Right lobe of liver (tissue), 4 donors: ENCODE measurements around the gene PIM3.

Source experiments
- CTCF ChIP-seq, 4 donors: fragments of 200-600 bp in 3 of 4; fragments of 450-650 bp in 1 of 4; IDR thresholded peaks; one replicate each; pipeline versions ENCODE4 v1.5.1 to v1.8.0; 2016 to 2022; ENCODE audit warnings: antibody characterized with exemption in 4 of 4, mild to moderate bottlenecking in 2 of 4
- POLR2A ChIP-seq: fragments of 450-650 bp; IDR thresholded peaks from one replicate; pipeline ENCODE4 v1.6.1; 2017; ENCODE audit warnings: antibody characterized with exemption, mild to moderate bottlenecking
- donor health status: DM: no; HTN: no; CAD: no.
- donor health status: DM: no; HTN: no; CAD: no.
- donor health status: DM: no; HTN: yes; CAD: no.

- TF ChIP-seq CTCF (IDR thresholded peaks at IDR 0.05) (no peak), POLR2A (no peak)
Measured at GRCh38 chr22:49927483-49928184, 32.9 kb upstream of the PIM3 start.
